Omental fat pad (tissue), 4 donors: ENCODE data around the gene NRG3. TPM values are rescaled to one million over a fixed set of nuclear protein-coding genes. Genes with fewer than 3 reads are reported as not detected.

ENCODE experiments used
- ATAC-seq: fragments of 150-250 bp; one replicate; pipeline ENCODE4 v1.9.1; 2016; ENCODE audit warnings: mild to moderate bottlenecking, moderate library complexity; ENCODE audit not compliant: low FRiP score
- DNase-seq: peaks from one replicate; pipeline ENCODE4 v3.0.0-alpha.2; 2019; ENCODE audit warnings: low spot score
- CTCF ChIP-seq, 3 donors: fragments of 450-650 bp; IDR thresholded peaks; one replicate each; pipeline ENCODE4 v1.5.1; 2016 to 2017; ENCODE audit warnings: antibody characterized with exemption in 3 of 3, mild to moderate bottlenecking in 3 of 3, moderate library complexity in 2 of 3
- total RNA-seq, 4 donors: library from RNA; depleted of rRNA; stranded (reverse); fragments of >200 nt; gene quantifications; one replicate each; pipeline ENCODE4 v1.1.0, GENCODE V29; 2016

The NRG3 gene
- total RNA-seq, 4 donors from 2014 or later: 0.19 to 0.47 (median 0.38) TPM; not detected in 1

- ATAC-seq: no peak
- no peak for TF ChIP-seq CTCF (IDR thresholded peaks at IDR 0.05)
- no peak for DNase-seq
These were observed 716.4 kb downstream of the NRG3 start for GRCh38 chr10:82591421-82591820.

GRCh38 chr10:82597840-82598239 lies 722.8 kb downstream of the NRG3 start:
- TF ChIP-seq CTCF (IDR thresholded peaks at IDR 0.05): no peak
- DNase-seq (no peak), ATAC-seq (no peak)

- no peak for ATAC-seq
These were observed 734.9 kb downstream of the NRG3 start for GRCh38 chr10:82609845-82610244.

GRCh38 chr10:82618007-82618406 lies 743.0 kb downstream of the NRG3 start:
- DNase-seq (no peak), ATAC-seq (no peak)
- no peak for TF ChIP-seq CTCF (IDR thresholded peaks at IDR 0.05)

More at GRCh38 chr10:82609845-82610244, 734.9 kb downstream of the NRG3 start:
- DNase-seq: no peak
- no peak for TF ChIP-seq CTCF (IDR thresholded peaks at IDR 0.05)

- no peak for TF ChIP-seq CTCF (IDR thresholded peaks at IDR 0.05)
- no peak for ATAC-seq
These were observed 746.7 kb downstream of the NRG3 start for GRCh38 chr10:82621680-82622079.

GRCh38 chr10:82622479-82622878 lies 747.5 kb downstream of the NRG3 start:
- no peak for ATAC-seq
- no peak for TF ChIP-seq CTCF (IDR thresholded peaks at IDR 0.05)
- no peak for DNase-seq

More at GRCh38 chr10:82621680-82622079, 746.7 kb downstream of the NRG3 start:
- no peak for DNase-seq

- ATAC-seq: no peak
- DNase-seq: no peak
- TF ChIP-seq CTCF (IDR thresholded peaks at IDR 0.05): no peak
These were observed 750.7 kb downstream of the NRG3 start for GRCh38 chr10:82625512-82626189.
